Measurements from ENCODE around the gene MARCHF5. TPM values are rescaled to one million over a fixed set of nuclear protein-coding genes. Genes with fewer than 3 reads are reported as not detected.

The MARCHF5 gene
- total and polyA plus RNA-seq, 2 donors (not counting 1 experiment from before 2014, with no cell fraction given), result 7.2 to 25.9 TPM

- H3K9ac ChIP-seq (ENCODE audit: low read length), result no peak overlapping the region
- TF ChIP-seq CTCF (IDR thresholded peaks at IDR 0.05) (no peak), EZH2 (IDR thresholded peaks at IDR 0.05; ENCODE audit: borderline replicate concordance, insufficient read depth, low read depth, low read length, poor library complexity, severe bottlenecking) (no peak)
- Mint-ChIP-seq H3K27ac (no peak overlapping the region), H3K9me3 (ENCODE audit: insufficient read depth) (no peaks in the 10 kb centered on the region), H3K4me1 (peaks cover 13% of the 10 kb centered on the region), H3K27me3 (no peaks in the 10 kb centered on the region), H3K4me3 (no peak overlapping the region)
- no peaks in the 10 kb centered on the region for H3K27me3 ChIP-seq (replicated peaks in 1 of 4; ENCODE audit: control extremely low read depth in 1 of 4, control insufficient read depth in 3 of 4, insufficient read depth in 4 of 4, low read length in 3 of 4)
- intact Hi-C loops (cut with micrococcal nuclease), result no loop called here
- H3K4me3 ChIP-seq (ENCODE audit: control extremely low read depth in 1 of 5, extremely low read depth in 1 of 5, insufficient read depth in 1 of 5, low read depth in 2 of 5, low read length in 4 of 5), result no peak overlapping the region
- ATAC-seq (ENCODE audit: low read depth) (no peak), DNase-seq (no peak)
- no peaks in the 10 kb centered on the region for H3K9me3 ChIP-seq (ENCODE audit: control extremely low read depth in 1 of 3, control insufficient read depth in 2 of 3, insufficient read depth in 1 of 3, low read length in 2 of 3)
- H4K20me1 ChIP-seq (ENCODE audit: control insufficient read depth, insufficient read depth, low read length, poor library complexity, severe bottlenecking), result no peaks in the 10 kb centered on the region
- no peak overlapping the region for H3K4me2 ChIP-seq (replicated peaks; ENCODE audit: low read depth, low read length, poor library complexity, severe bottlenecking)
- CTCF ChIA-PET, result no interaction called here
- no peak overlapping the region for H2AFZ ChIP-seq (ENCODE audit: insufficient read depth, low read depth, low read length, poor library complexity, severe bottlenecking)
- peaks cover 0 to 6% of the 10 kb centered on the region in 2 donors for H3K4me1 ChIP-seq (ENCODE audit: control insufficient read depth in 2 of 2, insufficient read depth in 2 of 2, low read length in 2 of 2)
- peaks cover 9% of the 10 kb centered on the region for H3K79me2 ChIP-seq (ENCODE audit: control insufficient read depth, insufficient read depth, low read length)
- POLR2A ChIA-PET, result no interaction called here
- H3K36me3 ChIP-seq (replicated peaks in 1 of 2; ENCODE audit: control extremely low read depth in 1 of 2, control insufficient read depth in 1 of 2, extremely low read depth in 1 of 2, insufficient read depth in 2 of 2, low read length in 1 of 2), result peaks cover 0 to 2% of the 10 kb centered on the region in 2 experiments
- no peak overlapping the region for H3K27ac ChIP-seq (ENCODE audit: low read length in 2 of 2)
Observed at GRCh38 chr10:92267343-92267742, 23.6 kb upstream of the MARCHF5 start.

DNA sequence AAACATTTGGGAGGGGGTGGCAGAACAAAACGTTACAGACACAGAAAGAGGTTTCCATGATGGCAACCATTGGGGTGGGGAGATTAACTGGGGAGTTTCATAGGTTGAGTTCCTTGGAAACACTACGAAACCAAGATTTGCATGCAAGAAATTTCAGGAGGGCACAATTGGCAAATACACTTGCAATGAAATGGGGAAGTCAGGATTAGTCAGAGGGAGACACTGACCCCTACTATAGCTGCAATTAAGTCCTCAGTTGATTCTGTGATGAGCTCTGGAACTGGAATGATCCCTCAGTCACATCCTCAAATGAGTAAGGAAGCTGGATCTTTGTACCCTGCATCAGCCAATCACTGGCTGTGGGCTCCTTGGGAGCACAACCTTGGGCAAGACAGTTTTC is 22.2 kb upstream of the MARCHF5 start:
- Histone ChIP-seq H3K36me3 (replicated peaks in 1 of 2; ENCODE audit: control extremely low read depth in 1 of 2, control insufficient read depth in 1 of 2, extremely low read depth in 1 of 2, insufficient read depth in 2 of 2, low read length in 1 of 2) (peaks cover 0 to 2% of the 10 kb centered on the region in 2 experiments), H3K9ac (ENCODE audit: low read length) (no peak overlapping the region), H3K4me1 (ENCODE audit: control insufficient read depth in 2 of 2, insufficient read depth in 2 of 2, low read length in 2 of 2) (peaks cover 0 to 6% of the 10 kb centered on the region in 2 donors), H3K4me3 (ENCODE audit: control extremely low read depth in 1 of 5, extremely low read depth in 1 of 5, insufficient read depth in 1 of 5, low read depth in 2 of 5, low read length in 4 of 5) (no peak overlapping the region), H4K20me1 (ENCODE audit: control insufficient read depth, insufficient read depth, low read length, poor library complexity, severe bottlenecking) (no peaks in the 10 kb centered on the region), H3K79me2 (ENCODE audit: control insufficient read depth, insufficient read depth, low read length) (peaks cover 9% of the 10 kb centered on the region), H3K9me3 (ENCODE audit: control extremely low read depth in 1 of 3, control insufficient read depth in 2 of 3, insufficient read depth in 1 of 3, low read length in 2 of 3) (no peaks in the 10 kb centered on the region), H2AFZ (ENCODE audit: insufficient read depth, low read depth, low read length, poor library complexity, severe bottlenecking) (no peak overlapping the region), H3K27me3 (replicated peaks in 1 of 4; ENCODE audit: control extremely low read depth in 1 of 4, control insufficient read depth in 3 of 4, insufficient read depth in 4 of 4, low read length in 3 of 4) (no peaks in the 10 kb centered on the region), H3K27ac (ENCODE audit: low read length in 2 of 2) (no peak overlapping the region), H3K4me2 (replicated peaks; ENCODE audit: low read depth, low read length, poor library complexity, severe bottlenecking) (no peak overlapping the region)
- intact Hi-C loops (cut with micrococcal nuclease), result no loop called here
- H3K27me3 Mint-ChIP-seq, result no peaks in the 10 kb centered on the region
- H3K27ac Mint-ChIP-seq, result no peak overlapping the region
- no peak overlapping the region for H3K4me3 Mint-ChIP-seq
- H3K4me1 Mint-ChIP-seq, result peaks cover 13% of the 10 kb centered on the region
- DNase-seq (no peak), ATAC-seq (ENCODE audit: low read depth) (no peak)
- POLR2A ChIA-PET, result no interaction called here
- CTCF ChIA-PET, result interaction anchor here (0.9 kb wide), 1 partner anchor 16 kb away, joined by 3 read pairs; no protein-coding TSS in a partner anchor
- no peaks in the 10 kb centered on the region for H3K9me3 Mint-ChIP-seq (ENCODE audit: insufficient read depth)
- TF ChIP-seq EZH2 (IDR thresholded peaks at IDR 0.05; ENCODE audit: borderline replicate concordance, insufficient read depth, low read depth, low read length, poor library complexity, severe bottlenecking) (no peak), CTCF (IDR thresholded peaks at IDR 0.05) (no peak)
- 100% methylated on average over 1 of the region's 2 CpGs for WGBS (ENCODE audit: insufficient coverage)
